ENCODE measurements around the gene WLS. TPM values are rescaled to one million over a fixed set of nuclear protein-coding genes. Genes with fewer than 3 reads are reported as not detected.
"Not testable (repeated sequence)": the region's sequence is repeated elsewhere in the genome, so short reads cannot be mapped to it uniquely, and the experiment has no call there.

WLS gene
- total RNA-seq, 1 experiment from 2014 or later, result 19.8 TPM

GRCh38 chr1:68173283-68173935 lies 58.9 kb downstream of the WLS start:
- 0 out of 2 replicates have a peak overlapping the region, but pooled peaks have one; percentile 3 for H3K27ac ChIP-seq
- peaks cover 46% of the 10 kb centered on the region for H3K4me1 ChIP-seq (replicated peaks; ENCODE audit: insufficient read depth)
- no peak for TF ChIP-seq EZH2 (IDR thresholded peaks at IDR 0.05; ENCODE audit: low read depth)
- TF ChIP-seq, protein P1, sequence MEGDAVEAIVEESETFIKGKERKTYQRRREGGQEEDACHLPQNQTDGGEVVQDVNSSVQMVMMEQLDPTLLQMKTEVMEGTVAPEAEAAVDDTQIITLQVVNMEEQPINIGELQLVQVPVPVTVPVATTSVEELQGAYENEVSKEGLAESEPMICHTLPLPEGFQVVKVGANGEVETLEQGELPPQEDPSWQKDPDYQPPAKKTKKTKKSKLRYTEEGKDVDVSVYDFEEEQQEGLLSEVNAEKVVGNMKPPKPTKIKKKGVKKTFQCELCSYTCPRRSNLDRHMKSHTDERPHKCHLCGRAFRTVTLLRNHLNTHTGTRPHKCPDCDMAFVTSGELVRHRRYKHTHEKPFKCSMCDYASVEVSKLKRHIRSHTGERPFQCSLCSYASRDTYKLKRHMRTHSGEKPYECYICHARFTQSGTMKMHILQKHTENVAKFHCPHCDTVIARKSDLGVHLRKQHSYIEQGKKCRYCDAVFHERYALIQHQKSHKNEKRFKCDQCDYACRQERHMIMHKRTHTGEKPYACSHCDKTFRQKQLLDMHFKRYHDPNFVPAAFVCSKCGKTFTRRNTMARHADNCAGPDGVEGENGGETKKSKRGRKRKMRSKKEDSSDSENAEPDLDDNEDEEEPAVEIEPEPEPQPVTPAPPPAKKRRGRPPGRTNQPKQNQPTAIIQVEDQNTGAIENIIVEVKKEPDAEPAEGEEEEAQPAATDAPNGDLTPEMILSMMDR (conservative IDR thresholded peaks at IDR 0.05), result no peak
- 0 out of 2 replicates have a peak overlapping the region, but pooled peaks have one; percentile 8 for H2AFZ ChIP-seq
- no peaks in the 10 kb centered on the region for H3K79me2 ChIP-seq (ENCODE audit: low read depth)
- ChIA-PET POLR2A (ENCODE audit: unreplicated experiment) (interaction anchor here (0.6 to 0.9 kb wide), 2 partner anchors 59 to 428 kb away, joined by 4 to 7 read pairs; partner anchors contain the start of gene WLS), CTCF (interaction anchor here (0.8 to 1.0 kb wide), 3 partner anchors 53 to 75 kb away, joined by 3 to 4 read pairs (median 3); no protein-coding TSS in a partner anchor)
- H3F3A ChIP-seq (ENCODE audit: insufficient read depth, low read depth), result peaks cover 11% of the 10 kb centered on the region
- peak overlapping the region; percentile 12; the same call in 1 of the 2 replicates for H3K4me3 ChIP-seq
- H3K36me3 ChIP-seq (ENCODE audit: low read depth), result no peaks in the 10 kb centered on the region
- no peaks in the 10 kb centered on the region for H4K20me1 ChIP-seq (ENCODE audit: insufficient read depth)
- peak overlapping the region; percentile 70 for H3K4me2 ChIP-seq
- no TSS peak for BruUV-seq (replicated peaks)
- no peaks in the 10 kb centered on the region for H3K9me3 ChIP-seq (ENCODE audit: insufficient read depth, low read depth)
- H3K27me3 ChIP-seq (ENCODE audit: insufficient read depth, low read depth), result no peaks in the 10 kb centered on the region
- intact Hi-C loops (cut with micrococcal nuclease; ENCODE audit: unreplicated experiment), result loop anchor here (10.0 kb wide), 2 partner anchors 211 to 469 kb away; no protein-coding TSS in a partner anchor
- no peaks in the 10 kb centered on the region for H3K9me2 ChIP-seq (ENCODE audit: insufficient read depth)
- DNase-seq, result peak in 1 of 2 experiments; percentile 74

- H3K27ac ChIP-seq; BruUV-seq (replicated peaks); POLR2A ChIA-PET (ENCODE audit: unreplicated experiment); DNase-seq; H3K9me3 ChIP-seq (ENCODE audit: insufficient read depth, low read depth); H3K27me3 ChIP-seq (ENCODE audit: insufficient read depth, low read depth); H3K4me3 ChIP-seq; H4K20me1 ChIP-seq (ENCODE audit: insufficient read depth); H3K9me2 ChIP-seq (ENCODE audit: insufficient read depth); H3K79me2 ChIP-seq (ENCODE audit: low read depth); CTCF ChIA-PET; H2AFZ ChIP-seq; H3K36me3 ChIP-seq (ENCODE audit: low read depth); H3K4me2 ChIP-seq: not testable (repeated sequence)
- peaks cover 11% of the 10 kb centered on the region for H3F3A ChIP-seq (ENCODE audit: insufficient read depth, low read depth)
- peaks cover 41% of the 10 kb centered on the region for H3K4me1 ChIP-seq (replicated peaks; ENCODE audit: insufficient read depth)
- intact Hi-C loops (cut with micrococcal nuclease; ENCODE audit: unreplicated experiment), result loop anchor here (10.0 kb wide), 2 partner anchors 213 to 467 kb away; no protein-coding TSS in a partner anchor
Measured at GRCh38 chr1:68171795-68172194, 60.5 kb downstream of the WLS start.

DNA sequence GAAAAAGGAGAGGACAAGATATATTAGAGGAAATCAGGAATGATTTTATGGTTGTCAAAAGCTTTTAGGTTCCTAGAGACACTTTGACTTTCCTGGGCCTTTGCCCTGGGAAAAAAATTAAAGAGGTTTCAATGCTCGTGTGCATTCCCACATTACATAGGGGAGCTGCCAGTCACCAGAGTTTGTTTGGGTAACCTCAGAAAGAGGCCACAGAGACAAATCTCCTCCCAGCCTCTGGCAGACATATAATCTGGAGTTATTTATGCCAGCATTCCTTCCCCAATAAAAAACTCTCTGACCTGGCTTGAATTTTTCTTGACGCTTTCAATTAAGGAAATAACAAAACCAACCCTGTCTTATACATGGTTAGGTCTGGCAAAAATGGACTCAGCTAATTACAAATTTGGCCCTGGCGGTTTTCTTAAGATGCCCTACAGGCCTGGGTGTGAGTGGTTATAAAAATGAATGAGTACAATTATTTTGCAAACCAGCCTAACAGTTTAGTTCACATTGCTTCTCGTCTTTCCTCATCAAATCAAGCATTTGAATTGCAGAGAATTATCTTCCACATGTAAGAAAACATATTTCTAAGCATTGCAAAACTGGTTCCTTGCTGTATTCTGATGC lies 63.7 kb downstream of the WLS start:
- Histone ChIP-seq H3K9me2 (ENCODE audit: insufficient read depth) (no peaks in the 10 kb centered on the region), H3K27me3 (ENCODE audit: insufficient read depth, low read depth) (no peaks in the 10 kb centered on the region), H4K20me1 (ENCODE audit: insufficient read depth) (no peaks in the 10 kb centered on the region), H3K4me2 (no peak overlapping the region), H3K4me1 (replicated peaks; ENCODE audit: insufficient read depth) (peaks cover 10% of the 10 kb centered on the region), H3K9me3 (ENCODE audit: insufficient read depth, low read depth) (no peaks in the 10 kb centered on the region), H3K79me2 (ENCODE audit: low read depth) (no peaks in the 10 kb centered on the region), H3F3A (ENCODE audit: insufficient read depth, low read depth) (peaks cover 8% of the 10 kb centered on the region), H3K27ac (no peak overlapping the region), H3K4me3 (no peak overlapping the region), H3K36me3 (ENCODE audit: low read depth) (no peaks in the 10 kb centered on the region), H2AFZ (no peak overlapping the region)
- TF ChIP-seq, protein P1 (conservative IDR thresholded peaks at IDR 0.05), result no peak
- no peak for TF ChIP-seq EZH2 (IDR thresholded peaks at IDR 0.05; ENCODE audit: low read depth)
- intact Hi-C loops (cut with micrococcal nuclease; ENCODE audit: unreplicated experiment), result no loop called here
- POLR2A ChIA-PET (ENCODE audit: unreplicated experiment), result no interaction called here
- DNase-seq, result no peak
- no TSS peak for BruUV-seq (replicated peaks)
- CTCF ChIA-PET, result no interaction called here
